ENCODE measurements around the gene DNAH1.
A peak's percentile ranks its signal among the peaks of the same experiment; 100 is the strongest.

The DNAH1 gene

GRCh38 chr3:52367891-52368880 is 52.1 kb downstream of the DNAH1 start:
- Mint-ChIP-seq H3K4me1 (ENCODE audit: low read depth) (peaks cover 5% of the 10 kb centered on the region), H3K36me3 (no peaks in the 10 kb centered on the region), H3K27ac (no peak overlapping the region), H3K9me3 (ENCODE audit: low read depth) (no peaks in the 10 kb centered on the region), H3K4me3 (no peak overlapping the region), H3K27me3 (no peaks in the 10 kb centered on the region)

DNA sequence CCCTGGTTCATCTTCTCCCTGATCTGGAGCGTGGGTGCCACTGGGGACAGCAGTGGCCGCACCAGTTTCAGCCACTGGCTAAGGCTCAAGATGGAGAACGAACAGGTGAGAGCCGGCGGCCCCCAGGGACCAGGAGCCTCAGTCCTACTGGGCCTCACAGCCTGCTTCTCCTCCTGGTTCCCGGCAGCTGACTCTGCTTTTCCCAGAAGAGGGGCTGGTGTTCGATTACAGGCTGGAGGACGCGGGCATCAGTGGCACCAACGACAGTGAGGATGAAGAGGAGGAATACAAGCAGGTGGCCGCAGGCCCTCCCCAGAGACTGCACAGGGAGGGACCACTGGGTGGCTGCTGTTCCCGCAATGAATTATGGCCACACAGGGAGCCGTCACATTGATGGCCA is 54.4 kb downstream of the DNAH1 start:
- Mint-ChIP-seq H3K36me3 (peaks cover 2% of the 10 kb centered on the region), H3K27ac (no peak overlapping the region), H3K4me1 (ENCODE audit: low read depth) (peaks cover 11% of the 10 kb centered on the region), H3K9me3 (ENCODE audit: low read depth) (no peaks in the 10 kb centered on the region), H3K27me3 (no peaks in the 10 kb centered on the region), H3K4me3 (no peak overlapping the region)

DNA sequence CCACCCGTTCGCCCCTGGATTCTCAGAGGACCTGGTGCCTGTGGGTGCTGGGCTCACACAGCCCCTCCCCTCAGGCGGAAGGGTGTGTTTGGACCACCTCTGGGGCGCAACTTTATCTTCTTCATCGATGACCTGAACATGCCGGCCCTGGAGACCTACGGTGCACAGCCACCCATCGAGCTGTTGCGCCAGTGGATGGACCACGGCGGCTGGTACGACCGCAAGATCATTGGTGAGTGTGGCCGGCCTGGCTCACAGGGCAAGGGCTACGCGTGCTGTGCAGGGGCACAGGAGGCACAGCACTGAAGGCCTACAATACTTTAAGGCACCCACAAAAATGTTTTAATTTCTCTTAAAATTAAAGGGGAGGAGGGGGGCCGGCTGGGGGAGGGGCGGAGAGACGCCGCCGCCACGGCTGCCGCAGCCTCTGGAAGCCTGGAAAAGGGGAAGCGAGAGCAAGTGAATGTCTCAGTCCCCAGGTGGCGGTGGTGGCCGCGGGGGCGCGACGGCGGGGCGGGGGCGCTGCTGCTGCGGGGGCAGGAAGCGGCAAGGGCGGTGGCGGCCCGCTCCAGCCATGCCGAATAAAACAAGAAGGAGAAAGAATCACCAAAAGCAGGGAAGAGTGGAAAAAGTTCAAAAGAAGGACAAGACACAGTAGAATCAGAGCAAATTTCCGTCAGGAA is 56.8 kb downstream of the DNAH1 start:
- peaks cover 2% of the 10 kb centered on the region for H3K36me3 Mint-ChIP-seq
- no peak overlapping the region for H3K27ac Mint-ChIP-seq
- peaks cover 11% of the 10 kb centered on the region for H3K4me1 Mint-ChIP-seq (ENCODE audit: low read depth)
- H3K9me3 Mint-ChIP-seq (ENCODE audit: low read depth), result no peaks in the 10 kb centered on the region
- no peak overlapping the region for H3K4me3 Mint-ChIP-seq
- H3K27me3 Mint-ChIP-seq, result no peaks in the 10 kb centered on the region

DNA sequence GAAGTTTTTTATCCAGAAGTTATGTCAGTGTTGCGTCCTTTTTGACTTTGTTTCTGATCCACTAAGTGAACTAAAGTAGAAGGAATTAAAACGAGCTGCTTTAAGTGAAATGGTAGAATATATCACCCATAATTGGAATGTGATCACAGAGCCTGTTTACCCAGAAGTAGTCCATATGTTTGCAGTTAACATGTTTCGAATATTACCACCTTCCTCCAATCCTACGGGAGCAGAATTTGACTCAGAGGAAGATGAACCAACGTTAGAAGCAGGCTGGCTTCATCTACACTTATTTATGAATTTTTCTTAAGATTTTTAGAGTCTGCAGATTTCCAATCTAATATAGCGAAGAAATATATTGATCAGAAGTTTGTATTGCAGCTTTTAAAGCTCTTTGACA is 57.6 kb downstream of the DNAH1 start:
- Mint-ChIP-seq H3K4me3 (peak overlapping the region; percentile 40), H3K27ac (no peak overlapping the region), H3K4me1 (ENCODE audit: low read depth) (peaks cover 11% of the 10 kb centered on the region), H3K9me3 (ENCODE audit: low read depth) (no peaks in the 10 kb centered on the region), H3K36me3 (peaks cover 2% of the 10 kb centered on the region), H3K27me3 (no peaks in the 10 kb centered on the region)

- Mint-ChIP-seq H3K27me3 (no peaks in the 10 kb centered on the region), H3K27ac (no peak overlapping the region), H3K4me3 (no peak overlapping the region), H3K4me1 (ENCODE audit: low read depth) (peaks cover 11% of the 10 kb centered on the region), H3K9me3 (ENCODE audit: low read depth) (no peaks in the 10 kb centered on the region), H3K36me3 (peaks cover 2% of the 10 kb centered on the region)
Observed at GRCh38 chr3:52374173-52374572, 58.1 kb downstream of the DNAH1 start.

- no peaks in the 10 kb centered on the region for H3K9me3 Mint-ChIP-seq (ENCODE audit: low read depth)
- no peaks in the 10 kb centered on the region for H3K27me3 Mint-ChIP-seq
- no peak overlapping the region for H3K27ac Mint-ChIP-seq
- peaks cover 2% of the 10 kb centered on the region for H3K36me3 Mint-ChIP-seq
- H3K4me3 Mint-ChIP-seq, result no peak overlapping the region
- no peaks in the 10 kb centered on the region for H3K4me1 Mint-ChIP-seq (ENCODE audit: low read depth)
Observed at GRCh38 chr3:52379610-52380009, 63.5 kb downstream of the DNAH1 start.

DNA sequence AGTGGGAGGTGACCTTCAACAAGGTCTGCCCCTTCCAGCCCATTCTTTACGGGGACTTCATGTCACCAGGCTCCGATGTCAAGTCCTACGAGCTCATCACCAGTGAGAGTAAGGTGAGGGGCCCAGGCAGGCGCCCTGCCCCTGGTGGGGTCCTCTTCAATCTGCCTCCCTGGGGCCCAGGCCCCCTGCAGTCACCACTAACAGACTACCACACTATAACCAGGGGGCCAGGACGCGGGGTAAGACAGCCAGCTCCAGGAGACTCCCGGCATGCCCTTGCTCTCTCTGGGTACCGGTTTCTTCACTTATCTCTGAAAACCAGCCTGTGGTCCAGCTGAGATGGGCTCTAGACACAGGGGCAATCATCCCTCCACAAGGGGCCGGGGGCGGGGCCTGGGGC is 63.9 kb downstream of the DNAH1 start:
- H3K27me3 Mint-ChIP-seq, result no peaks in the 10 kb centered on the region
- H3K27ac Mint-ChIP-seq, result no peak overlapping the region
- no peaks in the 10 kb centered on the region for H3K9me3 Mint-ChIP-seq (ENCODE audit: low read depth)
- peaks cover 2% of the 10 kb centered on the region for H3K36me3 Mint-ChIP-seq
- no peaks in the 10 kb centered on the region for H3K4me1 Mint-ChIP-seq (ENCODE audit: low read depth)
- H3K4me3 Mint-ChIP-seq, result no peak overlapping the region

DNA sequence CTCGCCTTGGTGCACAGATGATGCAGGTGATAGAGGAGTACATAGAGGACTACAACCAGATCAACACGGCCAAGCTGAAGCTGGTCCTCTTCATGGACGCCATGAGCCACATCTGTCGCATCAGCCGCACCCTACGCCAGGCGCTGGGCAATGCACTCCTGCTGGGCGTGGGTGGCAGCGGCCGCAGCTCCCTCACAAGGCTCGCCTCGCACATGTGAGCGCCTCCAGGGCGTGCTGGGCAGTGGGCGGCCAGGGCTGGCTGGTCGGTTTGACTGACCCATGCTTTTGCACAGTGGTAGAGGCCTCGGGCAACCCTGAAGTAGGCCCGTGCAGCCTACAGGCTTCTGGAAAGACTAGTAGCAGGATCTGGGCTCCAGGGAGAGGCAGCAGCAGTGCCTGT is 65.5 kb downstream of the DNAH1 start:
- no peak overlapping the region for H3K27ac Mint-ChIP-seq
- no peaks in the 10 kb centered on the region for H3K4me1 Mint-ChIP-seq (ENCODE audit: low read depth)
- no peaks in the 10 kb centered on the region for H3K9me3 Mint-ChIP-seq (ENCODE audit: low read depth)
- no peak overlapping the region for H3K4me3 Mint-ChIP-seq
- no peaks in the 10 kb centered on the region for H3K27me3 Mint-ChIP-seq
- H3K36me3 Mint-ChIP-seq, result no peaks in the 10 kb centered on the region

DNA sequence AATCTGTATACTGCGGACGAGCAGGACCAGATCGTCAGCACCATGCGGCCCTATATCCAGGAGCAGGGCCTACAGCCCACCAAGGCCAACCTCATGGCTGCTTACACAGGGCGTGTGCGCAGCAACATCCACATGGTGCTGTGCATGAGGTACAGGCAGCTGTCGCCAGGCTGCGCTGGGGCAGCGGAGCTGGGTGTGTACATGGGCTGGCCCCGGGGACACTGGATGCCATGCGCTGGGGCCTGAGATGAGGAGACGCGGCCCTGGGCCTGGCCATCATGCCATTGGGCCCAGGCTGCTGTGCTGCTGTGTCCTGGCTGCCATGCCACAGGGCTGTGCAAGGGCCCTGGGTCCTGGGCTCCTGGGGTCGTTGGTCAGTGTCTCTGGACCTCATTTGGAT is 67.3 kb downstream of the DNAH1 start:
- Mint-ChIP-seq H3K27ac (no peak overlapping the region), H3K4me3 (no peak overlapping the region), H3K4me1 (ENCODE audit: low read depth) (no peaks in the 10 kb centered on the region), H3K27me3 (no peaks in the 10 kb centered on the region), H3K36me3 (no peaks in the 10 kb centered on the region), H3K9me3 (ENCODE audit: low read depth) (no peaks in the 10 kb centered on the region)

- Mint-ChIP-seq H3K4me1 (ENCODE audit: low read depth) (no peaks in the 10 kb centered on the region), H3K36me3 (peaks cover 2% of the 10 kb centered on the region), H3K9me3 (ENCODE audit: low read depth) (no peaks in the 10 kb centered on the region), H3K4me3 (no peak overlapping the region), H3K27ac (no peak overlapping the region), H3K27me3 (no peaks in the 10 kb centered on the region)
Observed at GRCh38 chr3:52384019-52384761, 68.1 kb downstream of the DNAH1 start.

- no peak overlapping the region for H3K27ac Mint-ChIP-seq
- H3K9me3 Mint-ChIP-seq (ENCODE audit: low read depth), result no peaks in the 10 kb centered on the region
- H3K27me3 Mint-ChIP-seq, result no peaks in the 10 kb centered on the region
- H3K4me1 Mint-ChIP-seq (ENCODE audit: low read depth), result no peaks in the 10 kb centered on the region
- peaks cover 2% of the 10 kb centered on the region for H3K36me3 Mint-ChIP-seq
- H3K4me3 Mint-ChIP-seq, result no peak overlapping the region
Observed at GRCh38 chr3:52385157-52385556, 69.0 kb downstream of the DNAH1 start.

- no peaks in the 10 kb centered on the region for H3K9me3 Mint-ChIP-seq (ENCODE audit: low read depth)
- H3K27me3 Mint-ChIP-seq, result no peaks in the 10 kb centered on the region
- H3K27ac Mint-ChIP-seq, result no peak overlapping the region
- no peaks in the 10 kb centered on the region for H3K4me1 Mint-ChIP-seq (ENCODE audit: low read depth)
- no peak overlapping the region for H3K4me3 Mint-ChIP-seq
- H3K36me3 Mint-ChIP-seq, result peaks cover 2% of the 10 kb centered on the region
Observed at GRCh38 chr3:52387481-52387880, 71.4 kb downstream of the DNAH1 start.

DNA sequence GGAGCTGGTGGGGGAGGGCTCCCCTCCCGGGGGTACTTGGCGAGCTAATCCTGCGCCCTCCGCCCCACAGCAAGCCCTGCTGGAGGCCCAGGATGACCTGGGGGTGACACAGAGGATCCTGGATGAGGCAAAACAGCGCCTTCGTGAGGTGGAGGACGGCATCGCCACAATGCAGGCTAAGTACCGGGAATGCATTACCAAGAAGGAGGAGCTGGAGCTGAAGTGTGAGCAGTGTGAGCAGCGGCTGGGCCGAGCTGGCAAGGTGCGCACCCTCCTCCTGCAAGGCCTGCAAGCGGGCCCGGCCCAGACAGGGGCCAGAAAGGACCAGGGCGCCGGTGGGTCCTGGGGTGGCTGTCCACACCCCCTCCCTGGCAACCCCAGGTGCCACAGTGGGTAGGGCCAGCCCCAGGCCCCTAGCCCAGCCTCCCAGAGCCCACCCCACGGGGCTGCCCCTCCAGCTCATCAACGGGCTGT is 72.3 kb downstream of the DNAH1 start:
- Mint-ChIP-seq H3K4me1 (ENCODE audit: low read depth) (no peaks in the 10 kb centered on the region), H3K27me3 (no peaks in the 10 kb centered on the region), H3K27ac (no peak overlapping the region), H3K4me3 (no peak overlapping the region), H3K36me3 (peaks cover 7% of the 10 kb centered on the region), H3K9me3 (ENCODE audit: low read depth) (no peaks in the 10 kb centered on the region)

DNA sequence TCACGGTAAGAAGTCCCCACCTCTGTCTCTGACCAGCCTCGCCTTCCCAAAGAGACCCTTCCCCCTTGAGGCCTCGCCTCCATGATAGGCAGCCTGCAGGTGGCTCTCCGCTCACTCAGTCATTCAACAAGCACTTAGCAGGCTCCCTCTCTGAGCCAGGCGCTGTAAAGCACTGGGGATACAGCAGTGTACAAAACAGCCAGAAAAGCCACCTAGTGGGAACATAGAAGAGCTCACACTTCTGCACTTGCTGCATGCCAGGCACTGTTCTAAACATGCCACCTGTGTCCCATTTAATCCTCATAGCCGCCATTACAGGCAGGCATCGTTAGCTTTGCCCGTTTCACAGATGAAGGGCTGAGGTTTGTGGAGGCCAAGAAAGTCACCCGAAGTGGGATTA is 72.8 kb downstream of the DNAH1 start:
- Mint-ChIP-seq H3K9me3 (ENCODE audit: low read depth) (no peaks in the 10 kb centered on the region), H3K27me3 (no peaks in the 10 kb centered on the region), H3K27ac (no peak overlapping the region), H3K4me1 (ENCODE audit: low read depth) (no peaks in the 10 kb centered on the region), H3K36me3 (peaks cover 7% of the 10 kb centered on the region), H3K4me3 (no peak overlapping the region)

- no peaks in the 10 kb centered on the region for H3K27me3 Mint-ChIP-seq
- no peaks in the 10 kb centered on the region for H3K4me1 Mint-ChIP-seq (ENCODE audit: low read depth)
- H3K9me3 Mint-ChIP-seq (ENCODE audit: low read depth), result no peaks in the 10 kb centered on the region
- H3K27ac Mint-ChIP-seq, result no peak overlapping the region
- peaks cover 7% of the 10 kb centered on the region for H3K36me3 Mint-ChIP-seq
- no peak overlapping the region for H3K4me3 Mint-ChIP-seq
Observed at GRCh38 chr3:52391096-52391495, 75.0 kb downstream of the DNAH1 start.
